WTC11 (cell line): Measurements from ENCODE around the gene ADAM8.
A peak's percentile ranks its signal among the peaks of the same experiment; 100 is the strongest.

ENCODE experiments used
- AFF4 ChIP-seq: sonication (generic); formaldehyde crosslinking; IDR thresholded peaks from 2 replicates; pipeline ENCODE4 v1.8.1; 2023; ENCODE audit warnings: mild to moderate bottlenecking, missing genetic modification reagents, borderline replicate concordance
- ATF2 ChIP-seq: sonication (generic); formaldehyde crosslinking; IDR thresholded peaks from 2 replicates; pipeline ENCODE4 v1.8.1; 2022; ENCODE audit warnings: low read depth, missing genetic modification reagents, borderline replicate concordance
- CREM ChIP-seq: sonication (generic); formaldehyde crosslinking; IDR thresholded peaks from 2 replicates; pipeline ENCODE4 v1.8.1; 2022; ENCODE audit warnings: mild to moderate bottlenecking, missing genetic modification reagents, moderate library complexity
- CTCF ChIP-seq: fragments of 200-600 bp; IDR thresholded peaks from 2 replicates; pipeline ENCODE4 v1.8.0; 2022; ENCODE audit warnings: antibody characterized with exemption
- E2F4 ChIP-seq: sonication (generic); formaldehyde crosslinking; IDR thresholded peaks from 2 replicates; pipeline ENCODE4 v1.8.1; 2022; ENCODE audit warnings: low read depth, mild to moderate bottlenecking, moderate library complexity, missing genetic modification reagents, borderline replicate concordance
- E2F5 ChIP-seq: sonication (generic); formaldehyde crosslinking; IDR thresholded peaks from 2 replicates; pipeline ENCODE4 v1.8.1; 2022; ENCODE audit warnings: mild to moderate bottlenecking, moderate library complexity, missing genetic modification reagents
- NFATC4 ChIP-seq: fragments of 250-450 bp; sonication (Bioruptor Pico); IDR thresholded peaks from 2 replicates; pipeline ENCODE4 v1.9.0; 2021; ENCODE audit warnings: mild to moderate bottlenecking
- NR3C1 ChIP-seq: sonication (generic); formaldehyde crosslinking; conservative IDR thresholded peaks from 2 replicates; pipeline ENCODE4 v1.8.1; 2023; ENCODE audit warnings: low read depth, mild to moderate bottlenecking, missing genetic modification reagents
- SMAD3 ChIP-seq: sonication (generic); formaldehyde crosslinking; IDR thresholded peaks from 2 replicates; pipeline ENCODE4 v1.8.0; 2022; ENCODE audit warnings: missing genetic modification reagents, mild to moderate bottlenecking, borderline replicate concordance
- SP1 ChIP-seq: sonication (generic); formaldehyde crosslinking; conservative IDR thresholded peaks from 2 replicates; pipeline ENCODE4 v1.8.1; 2022; ENCODE audit warnings: missing genetic modification reagents
- TCF7 ChIP-seq: sonication (generic); formaldehyde crosslinking; IDR thresholded peaks from 2 replicates; pipeline ENCODE4 v1.8.0; 2022; ENCODE audit warnings: mild to moderate bottlenecking, low read depth, missing genetic modification reagents, moderate library complexity
- ZNF317 ChIP-seq: sonication (generic); formaldehyde crosslinking; IDR thresholded peaks from 2 replicates; pipeline ENCODE4 v1.8.1; 2023; ENCODE audit warnings: low read depth, mild to moderate bottlenecking, moderate library complexity, missing genetic modification reagents, borderline replicate concordance

GRCh38 chr10:133325440-133326222 is 49.0 kb upstream of the ADAM8 start:
- TF ChIP-seq CTCF (no peak), ATF2 (no peak), SMAD3 (no peak), E2F5 (CRISPR knock-in tag) (no peak), CREM (CRISPR knock-in tag) (no peak; the same call in 1 of the 2 replicates), E2F4 (CRISPR knock-in tag) (no peak), AFF4 (CRISPR knock-in tag) (no peak), NFATC4 (CRISPR knock-in tag) (no peak), TCF7 (CRISPR knock-in tag) (0 out of 2 replicates have a peak, but pooled peaks have one; percentile 46), NR3C1 (CRISPR knock-in tag) (no peak), ZNF317 (CRISPR knock-in tag) (no peak), SP1 (CRISPR knock-in tag) (0 out of 2 replicates have a peak, but pooled peaks have one; percentile 17)
